ENCODE measurements around the gene SPEM3. TPM values are rescaled to one million over a fixed set of nuclear protein-coding genes. Genes with fewer than 3 reads are reported as not detected.

The SPEM3 gene
- total RNA-seq, 1 donor from 2014 or later, result not detected

- no peak for ATAC-seq (ENCODE audit: low read depth)
- peaks cover 31% of the 10 kb centered on the region for H3K27me3 Mint-ChIP-seq
- peak overlapping the region; percentile 58 for H3K4me3 Mint-ChIP-seq
- no peak overlapping the region for H3K27ac Mint-ChIP-seq
- no peaks in the 10 kb centered on the region for H3K9me3 Mint-ChIP-seq
- ChIA-PET POLR2A (interaction anchor here (0.7 to 3.9 kb wide), 9 partner anchors 9 to 249 kb away, joined by 3 to 45 read pairs (median 6); partner anchors contain the start of genes MPDU1, NEURL4, POLR2A and SLC35G6), CTCF (interaction anchor here (1.2 to 2.7 kb wide), 3 partner anchors 42 to 56 kb away, joined by 3 to 10 read pairs (median 7); partner anchors contain the start of gene ZBTB4)
- DNase-seq, result peak; percentile 64
- peaks cover 4% of the 10 kb centered on the region for H3K36me3 Mint-ChIP-seq (ENCODE audit: low read depth)
- intact Hi-C loops (cut with micrococcal nuclease), result loop anchor here (1.0 to 5.0 kb wide), 3 partner anchors 82 to 391 kb away; no protein-coding TSS in a partner anchor
- no peak for TF ChIP-seq CTCF (IDR thresholded peaks at IDR 0.05)
- peaks cover 52% of the 10 kb centered on the region for H3K4me1 Mint-ChIP-seq
These were observed 9.4 kb downstream of the SPEM3 start for GRCh38 chr17:7437950-7438614.

GRCh38 chr17:7438656-7439460 is 10.2 kb downstream of the SPEM3 start:
- Mint-ChIP-seq H3K9me3 (no peaks in the 10 kb centered on the region), H3K36me3 (ENCODE audit: low read depth) (peaks cover 4% of the 10 kb centered on the region), H3K27me3 (peaks cover 39% of the 10 kb centered on the region), H3K4me1 (peaks cover 52% of the 10 kb centered on the region), H3K4me3 (peak overlapping the region; percentile 58), H3K27ac (no peak overlapping the region)
- intact Hi-C loops (cut with micrococcal nuclease), result loop anchor here (5.0 kb wide), 2 partner anchors 227 to 392 kb away; no protein-coding TSS in a partner anchor
- ChIA-PET POLR2A (interaction anchor here (0.7 to 3.9 kb wide), 9 partner anchors 16 to 145 kb away, joined by 3 to 42 read pairs (median 6); partner anchors contain the start of genes MPDU1, NEURL4, POLR2A and SLC35G6), CTCF (interaction anchor here (1.1 kb wide), 1 partner anchor 83 kb away, joined by 3 read pairs; no protein-coding TSS in a partner anchor)
- ATAC-seq (ENCODE audit: low read depth), result no peak
- no peak for DNase-seq
- no peak for TF ChIP-seq CTCF (IDR thresholded peaks at IDR 0.05)

GRCh38 chr17:7439462-7440112 is 10.9 kb downstream of the SPEM3 start, which contains the start of gene FGF11:
Gene FGF11 (plus strand): TSS chr17:7439512. CDS start chr17:7439621, 109 bp downstream.
- peaks cover 56% of the 10 kb centered on the region for H3K4me1 Mint-ChIP-seq
- peak within 1 kb of the TSS; percentile 75 for H3K4me3 Mint-ChIP-seq
- no peak for TF ChIP-seq CTCF (IDR thresholded peaks at IDR 0.05)
- H3K27ac Mint-ChIP-seq, result no peak within 1 kb of the TSS
- no peaks in the 10 kb centered on the region for H3K9me3 Mint-ChIP-seq
- peaks cover 44% of the 10 kb centered on the region for H3K27me3 Mint-ChIP-seq
- DNase-seq, result peak; percentile 28
- intact Hi-C loops (cut with micrococcal nuclease), result loop anchor here (5.0 kb wide), 2 partner anchors 227 to 392 kb away; no protein-coding TSS in a partner anchor
- no peak for ATAC-seq (ENCODE audit: low read depth)
- peaks cover 4% of the 10 kb centered on the region for H3K36me3 Mint-ChIP-seq (ENCODE audit: low read depth)
- ChIA-PET POLR2A (interaction anchor here (0.7 to 3.3 kb wide), 7 partner anchors 35 to 124 kb away, joined by 3 to 30 read pairs (median 4); partner anchors contain the start of genes POLR2A, TMEM256 and TMEM95), CTCF (interaction anchor here (1.1 kb wide), 1 partner anchor 84 kb away, joined by 3 read pairs; no protein-coding TSS in a partner anchor)

- TF ChIP-seq CTCF (IDR thresholded peaks at IDR 0.05), result no peak
- ChIA-PET CTCF (interaction anchor here (1.1 kb wide), 1 partner anchor 84 kb away, joined by 3 read pairs; no protein-coding TSS in a partner anchor), POLR2A (interaction anchor here (0.6 to 3.3 kb wide), 12 partner anchors 35 to 395 kb away, joined by 3 to 30 read pairs (median 4); partner anchors contain the start of genes POLR2A, TMEM256 and TMEM95)
- Mint-ChIP-seq H3K4me1 (peaks cover 58% of the 10 kb centered on the region), H3K36me3 (ENCODE audit: low read depth) (peaks cover 4% of the 10 kb centered on the region), H3K27me3 (peaks cover 47% of the 10 kb centered on the region), H3K4me3 (peak overlapping the region; percentile 75), H3K27ac (no peak overlapping the region), H3K9me3 (no peaks in the 10 kb centered on the region)
- ATAC-seq (ENCODE audit: low read depth) (no peak), DNase-seq (peak; percentile 35)
- intact Hi-C loops (cut with micrococcal nuclease), result no loop called here
These were observed 11.6 kb downstream of the SPEM3 start for GRCh38 chr17:7440113-7440833.

Data from activated B cell treated with CpG ODN at 0.5 μM for 24 hours (primary cell).